ENCODE measurements around the gene UNC119.

The UNC119 gene

DNA sequence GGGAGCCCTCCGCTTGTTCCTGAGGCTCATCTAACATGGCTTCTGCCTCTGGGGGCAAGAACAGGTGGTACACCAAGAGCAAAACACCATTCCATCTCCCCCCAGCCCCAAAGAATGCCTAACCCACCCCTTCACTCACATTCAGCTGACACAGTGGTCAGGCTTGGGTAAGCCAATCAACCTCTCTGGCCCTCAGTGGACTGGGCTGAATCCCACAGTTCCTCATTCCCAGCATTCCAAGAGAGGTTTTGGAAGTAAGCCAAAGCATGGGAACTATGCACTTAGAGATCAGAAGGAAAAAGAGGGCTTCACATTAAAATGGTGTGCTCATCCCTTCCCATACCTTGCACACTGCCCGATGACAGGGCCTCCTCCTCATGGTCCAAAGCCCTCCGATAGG, 11.1 kb upstream of the UNC119 start:
- no peak for DNase-seq (ENCODE audit: insufficient read length, low spot score)
- FAIRE-seq: no peak
- TF ChIP-seq POLR2A (IDR thresholded peaks at IDR 0.05; ENCODE audit: low read depth, low read length): no peak

DNA sequence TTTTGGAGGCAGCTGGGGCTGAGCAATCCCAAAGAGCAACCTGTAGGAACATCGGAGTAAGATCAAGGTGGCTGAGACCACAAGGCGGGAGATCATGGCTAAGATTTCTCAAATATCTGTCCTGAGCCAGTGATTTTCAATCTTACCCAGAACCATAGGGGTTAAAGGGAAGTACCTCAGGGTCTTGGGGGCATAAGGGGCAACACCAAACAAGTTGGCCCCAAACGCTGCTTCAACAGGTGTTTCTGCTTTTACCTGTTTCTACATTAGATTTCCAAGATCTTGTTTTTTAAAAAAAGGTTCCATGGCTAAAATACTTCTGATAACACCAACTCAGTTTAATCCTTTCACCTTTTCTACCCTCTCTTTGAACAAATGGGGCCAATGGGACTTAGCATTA, 2.6 kb upstream of the UNC119 start:
- no peak for FAIRE-seq
- no peak for TF ChIP-seq POLR2A (IDR thresholded peaks at IDR 0.05; ENCODE audit: low read depth, low read length)
- DNase-seq (ENCODE audit: insufficient read length, low spot score): no peak

DNA sequence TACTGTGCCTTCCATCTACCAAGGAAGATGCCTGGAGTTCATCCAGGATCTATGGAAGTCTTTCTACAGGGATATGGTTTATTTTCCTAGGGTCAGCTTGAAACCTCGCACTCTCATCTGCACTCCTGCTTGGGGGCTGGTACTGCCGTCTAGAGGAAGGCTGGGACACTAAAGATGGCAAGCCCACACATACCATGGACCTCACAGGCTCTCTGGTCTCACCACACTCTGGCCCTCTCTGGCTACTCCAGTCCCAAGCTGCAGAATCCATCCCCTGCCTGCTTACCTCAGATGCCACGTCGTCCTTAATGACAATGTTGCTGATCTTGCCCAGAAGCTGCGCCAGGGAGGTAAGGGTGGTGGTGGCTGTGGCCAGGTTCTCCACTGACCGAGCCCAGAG, 2.1 kb upstream of the UNC119 start:
- DNase-seq (ENCODE audit: insufficient read length, low spot score) (no peak), FAIRE-seq (no peak)
- no peak for TF ChIP-seq POLR2A (IDR thresholded peaks at IDR 0.05; ENCODE audit: low read depth, low read length)

DNA sequence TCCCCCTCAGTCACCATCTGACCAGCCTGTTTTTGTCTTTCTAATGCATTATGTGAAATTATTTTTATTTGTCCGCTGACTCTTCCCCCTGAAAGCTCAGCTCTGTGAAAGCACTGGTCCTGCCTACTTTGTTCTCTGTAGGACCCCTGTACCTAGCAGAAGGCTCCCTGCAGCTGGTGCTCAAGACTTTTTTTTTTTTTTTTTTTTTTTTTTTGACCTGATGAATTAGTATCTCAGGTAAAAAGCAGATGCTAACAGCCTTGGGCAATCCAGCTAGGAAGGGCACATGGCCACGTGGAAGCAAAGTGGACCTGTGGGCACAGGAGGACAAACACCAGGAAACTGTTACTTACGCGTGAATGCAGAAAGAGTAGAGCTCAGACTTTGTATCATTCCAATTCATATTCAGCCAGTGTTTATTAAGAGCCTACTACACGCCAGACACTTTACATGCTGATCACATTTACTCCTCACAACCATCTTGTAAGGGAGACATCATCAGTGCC, 629 bp upstream of the UNC119 start:
- FAIRE-seq: no peak
- TF ChIP-seq POLR2A (IDR thresholded peaks at IDR 0.05; ENCODE audit: low read depth, low read length): no peak

DNA sequence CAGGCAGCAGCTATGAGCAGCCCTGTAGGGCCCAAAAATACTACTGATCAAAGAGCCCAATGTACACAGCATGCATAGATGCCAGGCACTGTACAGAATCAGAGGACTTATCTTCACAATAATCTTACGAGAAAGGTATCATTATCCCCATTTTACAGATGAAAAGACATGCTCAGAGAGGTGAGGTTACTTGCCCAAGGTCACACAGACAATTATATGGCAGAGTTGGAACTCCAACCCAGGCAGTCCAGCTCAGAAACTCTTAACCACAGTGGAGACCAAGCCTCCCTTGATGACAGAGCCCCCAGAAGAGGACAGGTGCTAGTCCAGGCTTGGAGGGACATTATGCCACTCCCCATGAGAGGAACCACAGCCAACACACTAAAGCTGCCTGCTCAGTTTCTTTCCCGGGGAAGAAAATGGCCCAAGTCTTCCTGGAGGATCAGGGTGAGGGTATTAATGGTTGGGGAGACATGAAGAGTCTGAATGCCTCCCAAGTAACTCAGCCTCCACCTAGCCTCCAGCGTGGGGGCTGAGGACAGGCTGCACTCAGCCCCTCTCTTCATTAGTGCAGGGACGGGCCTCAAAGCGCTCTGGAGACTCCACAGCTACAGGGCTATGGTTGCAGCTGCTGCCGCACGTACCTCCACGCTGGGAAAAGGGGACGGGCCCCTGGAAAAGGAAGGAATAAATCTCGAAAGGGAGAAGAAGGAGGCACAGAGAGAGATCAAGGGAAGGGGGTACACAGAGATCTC, 826 bp downstream of the UNC119 start:
- FAIRE-seq (no peak), DNase-seq (ENCODE audit: insufficient read length, low spot score) (no peak)
- TF ChIP-seq POLR2A (IDR thresholded peaks at IDR 0.05; ENCODE audit: low read depth, low read length): no peak

More for the DNA sequence above, 629 bp upstream of the UNC119 start:
- no peak for DNase-seq (ENCODE audit: insufficient read length, low spot score)

DNA sequence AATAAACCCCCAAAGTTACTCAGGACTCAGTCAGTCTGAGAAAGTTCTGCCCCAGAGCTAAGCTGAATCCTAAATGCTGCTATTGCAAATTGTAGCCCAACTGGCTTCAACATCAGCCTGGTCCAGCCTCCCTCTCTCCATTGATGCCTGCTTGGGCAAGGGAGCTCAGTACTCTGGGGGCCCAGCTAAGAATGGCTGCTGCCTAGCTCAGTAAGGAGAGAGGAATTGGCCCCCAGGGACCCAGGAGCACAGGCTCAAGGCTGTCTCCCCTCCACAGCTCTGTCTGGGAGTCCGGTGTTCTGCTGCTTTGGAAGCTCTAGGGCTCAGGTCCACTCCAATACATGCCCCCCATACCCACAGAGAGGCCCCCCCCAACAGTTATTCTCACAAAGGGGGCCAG, 1.6 kb downstream of the UNC119 start:
- DNase-seq (ENCODE audit: insufficient read length, low spot score) (no peak), FAIRE-seq (no peak)
- TF ChIP-seq POLR2A (IDR thresholded peaks at IDR 0.05; ENCODE audit: low read depth, low read length): no peak

DNA sequence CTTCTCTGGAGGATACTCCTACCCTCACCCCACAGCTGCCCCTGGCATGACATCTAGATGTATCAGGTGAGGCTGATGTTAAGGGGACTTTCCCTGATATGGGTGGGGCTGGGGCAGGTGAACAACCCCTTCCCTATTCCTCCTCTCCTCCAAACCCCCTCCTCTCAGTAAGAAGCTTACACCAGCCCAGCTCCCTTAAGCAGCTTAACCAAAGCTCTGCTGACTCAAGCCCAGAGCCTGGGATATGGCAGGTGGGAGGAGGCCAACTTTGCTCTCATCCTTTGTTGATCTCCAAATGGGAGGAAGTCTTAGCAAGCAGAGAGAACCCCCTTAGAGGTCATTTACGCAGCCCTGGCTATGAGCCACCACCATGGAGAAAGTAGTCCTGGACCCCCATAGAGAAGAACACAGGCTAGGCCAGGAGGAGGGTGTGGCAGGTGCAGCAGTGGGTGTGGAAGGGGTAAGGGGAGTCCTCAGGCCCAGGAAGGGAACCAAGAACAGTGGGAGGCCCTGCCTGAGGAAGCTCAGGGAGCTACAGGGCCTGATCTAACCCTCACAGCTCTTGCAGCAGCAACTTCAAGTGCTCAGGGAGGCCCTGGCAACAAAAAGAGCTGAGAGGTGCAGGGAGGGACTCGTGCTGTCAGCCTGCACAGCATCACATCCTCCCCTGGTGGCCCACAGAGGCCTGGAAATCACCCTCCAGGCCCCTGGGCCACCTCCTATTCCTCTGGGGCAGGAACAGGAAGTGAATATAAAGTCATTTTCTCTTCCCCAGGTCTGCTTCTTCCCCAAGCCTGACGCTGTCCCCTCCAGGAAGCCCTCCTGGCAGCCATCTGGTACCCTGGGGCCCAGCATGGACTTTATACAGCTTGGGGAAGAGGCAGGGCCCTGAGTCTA, 2.9 kb downstream of the UNC119 start:
- TF ChIP-seq POLR2A (IDR thresholded peaks at IDR 0.05; ENCODE audit: low read depth, low read length): no peak
- FAIRE-seq: no peak
- no peak for DNase-seq (ENCODE audit: insufficient read length, low spot score)

DNA sequence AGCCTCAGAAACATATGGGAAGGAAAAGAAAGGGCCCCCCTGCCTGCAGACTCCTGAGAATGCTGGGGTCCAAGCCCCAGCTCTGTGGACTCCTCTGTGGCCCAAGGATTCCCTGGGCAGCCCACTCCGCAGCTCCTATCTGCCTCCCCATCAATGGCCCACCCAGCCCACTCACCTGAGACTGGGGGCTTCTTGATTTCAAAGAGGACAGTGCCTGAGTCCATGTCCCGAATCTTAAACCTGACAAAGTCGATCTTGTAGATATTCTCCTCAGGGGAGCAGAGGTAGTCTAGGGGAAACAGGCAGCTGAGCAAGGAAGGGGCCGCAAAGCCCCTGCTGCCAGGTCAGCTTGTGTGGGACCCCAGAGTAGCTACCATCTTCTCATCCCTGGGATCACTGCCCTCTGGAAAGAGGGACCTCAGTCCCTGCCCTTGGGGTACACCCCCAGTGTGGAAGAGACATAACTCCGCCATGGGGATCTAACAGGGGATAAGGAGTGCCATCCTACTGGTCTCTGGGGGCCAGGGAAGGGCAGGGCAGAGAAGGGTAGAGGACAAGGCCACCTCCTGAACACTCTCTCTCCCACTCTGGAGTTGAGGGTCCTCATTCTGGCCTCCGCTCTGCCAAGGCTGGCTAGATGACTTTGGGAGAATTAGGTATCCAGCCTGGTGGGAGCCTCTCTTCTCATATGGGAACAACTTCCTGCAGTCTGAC, 3.9 kb downstream of the UNC119 start:
- FAIRE-seq (no peak), DNase-seq (ENCODE audit: insufficient read length, low spot score) (no peak)
- no peak for TF ChIP-seq POLR2A (IDR thresholded peaks at IDR 0.05; ENCODE audit: low read depth, low read length)

DNA sequence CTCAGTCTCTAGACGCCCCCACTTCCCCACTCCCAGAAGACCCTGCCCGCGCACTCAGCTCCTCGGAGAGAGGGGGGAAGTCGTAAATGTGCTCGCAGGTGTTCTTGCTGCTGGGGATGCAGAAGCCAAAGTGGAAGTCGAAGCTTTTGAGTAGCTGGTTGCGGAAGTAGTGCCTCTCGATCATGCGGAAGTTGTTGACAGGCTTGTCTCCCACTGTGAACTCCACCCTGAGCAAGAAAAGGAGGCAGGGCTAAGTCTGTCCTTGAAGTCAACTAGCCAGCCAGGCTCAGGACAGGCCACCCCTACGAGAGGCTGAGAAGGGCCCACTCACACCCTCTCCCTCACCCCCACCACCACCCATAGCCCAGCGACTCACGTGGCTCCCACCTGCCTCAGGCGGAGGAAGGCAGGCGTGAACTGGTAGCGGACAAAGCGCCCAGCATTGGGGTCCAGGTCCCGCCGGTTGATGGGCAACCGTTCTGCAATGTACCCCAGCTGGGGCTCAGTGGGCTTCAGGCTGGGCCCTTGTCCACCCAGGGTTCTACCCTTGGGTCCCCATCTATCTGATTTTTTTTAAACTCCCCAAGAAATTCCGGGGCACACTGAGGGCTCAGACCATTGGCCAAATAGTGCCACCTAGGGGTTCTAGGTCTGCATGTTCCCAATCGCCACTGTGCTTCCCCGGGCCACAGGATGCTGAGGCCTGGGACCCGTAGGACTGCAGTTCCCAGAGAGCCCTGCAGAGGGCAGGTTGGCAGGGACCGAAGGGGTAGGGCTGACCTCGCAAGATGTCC, 4.6 kb downstream of the UNC119 start:
- TF ChIP-seq POLR2A (IDR thresholded peaks at IDR 0.05; ENCODE audit: low read depth, low read length): no peak
- FAIRE-seq (no peak), DNase-seq (ENCODE audit: insufficient read length, low spot score) (peak; percentile 94)

DNA sequence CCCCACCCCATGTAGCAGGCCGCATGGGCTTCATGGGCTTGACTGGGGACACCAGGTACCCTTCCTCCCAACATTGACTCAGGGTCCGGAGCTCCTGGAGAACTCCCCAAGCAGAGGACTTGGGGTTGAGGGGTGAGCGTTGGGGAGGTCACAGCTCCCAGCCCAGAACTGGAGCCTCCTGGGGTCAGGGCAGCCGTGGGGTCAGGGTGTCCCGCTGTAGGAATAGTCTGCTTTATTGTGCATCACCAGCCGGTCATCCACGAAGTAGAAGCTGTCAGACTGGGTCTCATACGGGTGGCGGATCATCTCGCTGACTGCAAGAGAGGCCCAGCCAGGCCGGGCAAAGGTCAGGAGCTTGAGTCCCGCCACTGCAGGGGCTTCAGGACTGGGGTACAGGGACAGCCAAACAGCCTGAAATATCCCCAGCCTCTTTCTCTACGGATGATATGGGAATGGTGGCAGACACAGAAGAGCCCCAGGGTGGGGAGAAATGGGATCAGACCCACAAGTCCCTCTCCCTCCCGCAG, 5.3 kb downstream of the UNC119 start:
- no peak for DNase-seq (ENCODE audit: insufficient read length, low spot score)
- FAIRE-seq: no peak
- no peak for TF ChIP-seq POLR2A (IDR thresholded peaks at IDR 0.05; ENCODE audit: low read depth, low read length)

DNA sequence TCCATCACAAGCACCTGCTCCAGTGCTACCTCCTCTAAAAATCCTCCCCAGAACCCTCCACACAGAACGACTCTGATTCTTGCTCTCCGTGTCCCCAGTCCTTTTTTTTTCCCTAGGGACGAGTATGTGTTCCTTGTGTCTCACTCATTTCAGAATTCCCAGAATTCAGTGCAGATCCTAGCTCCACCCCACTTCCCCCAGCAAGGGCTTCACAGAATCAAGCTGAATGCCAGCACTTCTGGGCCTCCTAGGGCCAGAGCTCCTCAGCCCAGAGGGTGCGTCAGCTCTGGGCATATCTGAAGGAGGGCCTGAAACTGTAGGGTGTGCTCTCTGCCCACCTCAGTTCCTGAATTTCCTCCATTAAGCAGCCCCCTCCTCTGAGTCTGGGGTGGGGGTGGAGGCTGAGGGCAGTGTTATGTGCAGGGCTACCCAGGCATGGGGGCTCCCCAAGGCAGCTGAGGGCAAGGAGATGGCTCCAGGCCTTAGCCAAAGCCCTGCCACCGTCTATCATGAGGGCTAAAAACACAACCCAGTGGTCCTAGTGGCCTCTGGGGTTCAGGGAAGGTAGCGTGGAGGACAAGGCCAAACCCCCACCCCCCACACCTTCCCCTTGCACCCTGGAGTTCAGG, 6.5 kb downstream of the UNC119 start:
- DNase-seq (ENCODE audit: insufficient read length, low spot score) (peak; percentile 47), FAIRE-seq (no peak)
- TF ChIP-seq POLR2A (IDR thresholded peaks at IDR 0.05; ENCODE audit: low read depth, low read length): no peak

DNA sequence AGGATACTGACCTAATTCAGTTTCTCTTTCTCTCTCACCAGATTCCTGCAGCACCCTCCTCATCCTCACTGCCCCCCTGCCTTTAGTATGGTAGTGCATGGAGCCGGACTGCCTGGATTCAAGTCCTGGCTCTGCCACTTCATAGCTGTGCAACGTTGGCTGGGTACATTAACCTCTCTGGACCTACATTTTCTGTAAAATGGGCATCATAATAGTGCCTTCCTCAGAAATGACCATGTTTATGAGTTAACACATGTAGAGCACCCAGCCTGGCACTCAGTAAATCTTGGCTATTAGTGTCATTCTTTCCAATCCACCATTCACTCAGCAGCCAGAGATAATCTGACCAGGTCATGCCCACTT, 7.3 kb downstream of the UNC119 start:
- DNase-seq (ENCODE audit: insufficient read length, low spot score) (no peak), FAIRE-seq (no peak)
- no peak for TF ChIP-seq POLR2A (IDR thresholded peaks at IDR 0.05; ENCODE audit: low read depth, low read length)

All from H54 (cell line).